Kidney tubule cell (primary cell): ENCODE measurements around the gene WDR33.
"Not testable (repeated sequence)": the region's sequence is repeated elsewhere in the genome, so short reads cannot be mapped to it uniquely, and the experiment has no call there.

Experiments used
- DNase-seq: peaks from one replicate; pipeline ENCODE4 v3.0.0-alpha.2; 2018; ENCODE audit warnings: low spot score

Gene WDR33

GRCh38 chr2:127810156-127810618, 784 bp downstream of the WDR33 start:
- DNase-seq, result peak; percentile 39

DNA sequence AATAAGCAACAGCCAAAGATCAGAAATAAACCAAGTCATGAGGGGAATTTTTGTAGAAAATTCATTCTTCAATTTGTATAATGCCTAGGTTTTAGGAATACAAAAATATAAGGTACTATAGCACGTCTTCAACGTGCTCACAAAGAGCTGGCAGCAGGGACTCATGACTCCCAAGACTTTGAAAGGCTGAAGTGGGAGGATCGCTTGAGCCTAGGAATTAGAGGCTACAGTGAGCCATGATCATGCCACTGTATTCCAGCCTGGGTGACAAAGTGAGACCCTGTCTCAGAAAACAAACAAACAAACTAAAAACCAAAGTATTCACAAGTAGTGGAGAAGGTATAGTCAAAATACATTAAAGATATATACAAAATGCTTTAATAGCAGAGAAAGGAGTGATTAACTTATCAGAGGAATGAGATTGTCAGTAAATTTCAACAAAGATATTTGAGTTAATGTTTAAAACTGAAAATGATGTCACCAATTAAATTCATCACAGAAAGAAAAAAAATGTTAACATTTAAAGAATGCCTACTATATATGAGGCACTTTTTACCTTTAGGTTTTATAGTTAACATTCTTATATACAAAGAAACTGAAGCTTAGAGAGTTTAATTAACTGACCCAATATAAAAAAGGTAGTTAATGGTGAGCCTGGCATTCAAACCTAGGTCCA, 3.2 kb downstream of the WDR33 start:
- peak; percentile 56 for DNase-seq

- DNase-seq, result not testable (repeated sequence)
Observed at GRCh38 chr2:127806860-127807259, 4.1 kb downstream of the WDR33 start.

DNA sequence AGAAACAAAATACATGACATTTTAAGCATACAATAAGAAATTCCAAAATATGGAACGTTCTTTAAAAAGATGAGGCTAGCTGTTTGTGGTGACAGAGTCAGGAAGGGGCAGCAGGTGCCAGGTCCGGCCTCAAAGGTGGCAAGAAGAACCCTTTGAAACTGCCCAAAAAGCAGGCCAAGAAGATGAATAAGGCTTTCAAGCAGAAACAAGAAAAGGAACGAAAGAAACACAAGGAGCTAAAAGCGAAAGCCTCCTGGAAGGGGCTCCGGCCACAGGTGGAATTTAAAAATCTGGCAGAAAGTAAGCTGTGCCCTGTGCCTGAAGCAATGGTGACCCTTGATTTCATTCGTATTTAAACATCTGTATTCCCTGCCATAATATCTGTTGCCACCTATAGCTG, 5.5 kb downstream of the WDR33 start:
- no peak for DNase-seq

DNA sequence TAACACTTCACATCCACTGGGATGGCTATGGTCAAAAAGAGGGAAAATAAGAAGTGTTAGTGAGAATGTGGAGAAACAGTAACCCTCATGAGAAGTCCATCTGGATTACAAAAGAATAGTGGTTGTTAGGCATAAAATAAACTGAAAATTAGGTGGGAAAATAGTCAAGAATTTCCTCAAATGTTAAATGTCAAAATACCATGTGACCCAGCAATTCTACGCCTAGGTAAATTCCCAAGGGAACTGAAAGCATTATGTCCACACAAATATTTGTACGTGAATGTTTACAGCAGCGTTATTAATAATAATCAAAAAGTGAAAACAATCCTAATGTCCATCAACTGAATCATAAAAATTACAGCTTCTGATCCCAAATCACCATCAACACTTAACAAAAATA, 11.0 kb downstream of the WDR33 start:
- DNase-seq, result no peak

- DNase-seq, result no peak
Observed at GRCh38 chr2:127796389-127796788, 14.6 kb downstream of the WDR33 start.

DNA sequence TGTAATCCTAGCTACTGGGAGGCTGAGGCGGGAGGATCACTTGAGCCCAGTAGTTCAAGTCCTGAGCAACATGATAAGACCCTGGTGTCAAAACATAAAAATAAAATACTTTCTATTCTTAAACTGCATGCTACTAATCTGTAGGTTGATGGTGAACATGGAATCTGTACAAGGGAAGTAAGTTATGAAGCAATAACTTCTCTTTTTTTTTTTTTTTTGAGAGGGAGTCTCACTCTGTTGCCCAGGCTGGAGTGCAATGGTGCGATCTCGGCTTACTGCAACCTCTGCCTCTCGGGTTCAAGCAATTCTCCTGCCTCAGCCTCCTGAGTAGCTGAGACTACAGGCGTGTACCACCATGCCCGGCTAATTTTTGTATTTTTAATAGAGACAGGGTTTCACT, 16.1 kb downstream of the WDR33 start:
- DNase-seq, result not testable (repeated sequence)

DNA sequence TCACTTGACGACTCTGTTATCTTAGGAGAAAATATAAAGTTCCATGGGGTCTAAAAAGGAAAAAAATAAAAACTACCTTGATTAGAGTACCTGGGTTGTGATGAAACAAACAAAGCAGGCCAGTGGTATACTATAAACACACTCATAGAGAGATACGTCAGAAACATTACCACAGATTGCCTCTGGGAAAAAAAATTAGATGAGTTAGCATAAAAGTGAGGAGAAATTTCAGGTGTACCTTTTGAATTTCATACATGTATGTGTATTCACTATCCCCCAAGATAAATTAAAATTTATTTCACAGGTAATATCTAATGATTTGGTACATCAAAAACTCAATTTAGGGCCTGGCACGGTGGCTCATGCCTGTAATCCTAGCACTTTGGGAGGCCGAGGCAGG, 18.2 kb downstream of the WDR33 start:
- no peak for DNase-seq

GRCh38 chr2:127790694-127791529, 20.1 kb downstream of the WDR33 start:
- DNase-seq, result no peak

DNA sequence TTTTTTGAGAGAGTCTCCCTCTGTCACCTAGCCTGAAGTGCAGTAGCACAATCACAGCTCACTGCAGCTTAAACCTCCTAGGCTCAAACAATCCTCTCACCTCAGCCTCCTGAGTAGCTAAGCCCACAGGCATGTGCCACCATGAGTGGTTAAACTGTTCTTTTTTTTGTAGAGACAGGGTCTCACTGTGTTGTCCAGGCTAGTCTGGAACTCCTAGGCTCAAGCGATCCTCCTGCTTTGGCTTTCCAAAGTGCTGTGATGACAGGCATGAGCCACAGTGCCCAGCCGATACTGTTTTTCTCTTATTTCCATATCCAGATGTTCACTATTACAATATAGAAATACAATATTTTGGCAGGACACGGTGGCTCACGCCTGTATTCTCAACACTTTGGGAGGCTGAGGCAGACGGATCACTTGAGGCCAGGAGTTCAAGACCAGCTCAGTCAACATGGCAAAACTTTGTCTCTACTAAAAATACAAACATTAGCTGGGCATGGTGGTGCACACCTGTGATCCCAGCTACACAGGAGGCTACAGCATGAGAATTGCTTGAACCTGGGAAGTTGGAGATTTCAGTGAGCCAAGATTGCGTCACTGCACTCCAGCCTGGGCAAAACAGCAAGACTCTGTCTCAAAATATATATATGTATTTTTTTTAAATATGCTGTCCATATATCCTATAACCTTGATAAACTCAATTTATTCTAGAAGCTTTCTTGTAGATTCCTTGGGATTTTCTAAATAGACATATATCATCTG, 24.7 kb downstream of the WDR33 start:
- no peak for DNase-seq

GRCh38 chr2:127784965-127785518, 25.9 kb downstream of the WDR33 start:
- DNase-seq, result no peak

- DNase-seq, result no peak
Observed at GRCh38 chr2:127783101-127783500, 27.9 kb downstream of the WDR33 start.

DNA sequence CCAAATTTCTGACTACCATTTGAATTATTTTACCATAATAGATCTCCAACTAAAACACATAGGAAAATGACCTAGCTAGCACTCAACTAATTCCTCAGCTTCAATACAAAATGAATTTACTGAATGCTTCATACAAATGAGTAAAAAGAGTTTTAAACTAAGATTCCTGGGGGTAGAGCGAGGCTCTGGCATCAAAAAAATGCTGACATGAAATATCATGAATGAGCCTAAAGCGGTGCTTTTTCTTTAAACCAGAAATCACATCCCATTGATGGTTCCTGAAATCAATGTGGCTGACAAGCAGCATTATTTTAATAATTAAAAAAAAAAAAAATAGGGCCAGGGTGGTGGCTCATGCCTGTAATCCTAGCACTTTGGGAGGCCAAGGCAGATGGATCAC, 32.1 kb downstream of the WDR33 start:
- no peak for DNase-seq

GRCh38 chr2:127778447-127778846, 32.5 kb downstream of the WDR33 start:
- DNase-seq, result no peak

DNA sequence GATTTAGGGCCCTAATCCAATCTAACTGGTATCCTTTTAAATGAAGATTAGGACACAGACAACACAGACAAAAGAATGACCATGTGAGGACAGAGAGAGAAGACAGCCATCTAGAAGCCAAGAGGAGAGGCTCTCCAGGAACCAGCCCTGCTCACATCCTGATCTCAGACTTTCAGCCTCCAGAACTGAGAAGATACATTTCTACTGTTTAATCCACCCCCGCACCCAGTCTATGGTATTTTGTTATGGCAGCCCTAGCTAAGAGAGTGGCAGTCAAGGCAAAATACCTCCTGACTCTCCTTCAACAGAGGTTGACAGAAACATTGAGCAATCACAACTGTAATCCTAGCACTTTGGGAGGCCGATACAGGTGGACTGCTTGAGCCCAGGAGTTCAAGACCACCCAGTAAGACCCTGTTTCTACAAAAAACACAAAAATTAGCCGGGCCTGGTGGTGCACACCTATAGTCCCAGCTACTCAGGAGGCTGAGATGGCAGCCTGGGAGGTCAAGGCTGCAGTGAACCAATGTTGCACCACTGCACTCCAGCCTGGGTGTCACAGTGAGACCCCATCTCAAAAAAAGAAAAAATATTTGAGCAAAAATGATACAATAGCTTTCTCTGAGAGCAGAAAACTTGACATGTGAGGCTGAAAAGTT, 34.7 kb downstream of the WDR33 start:
- no peak for DNase-seq

DNA sequence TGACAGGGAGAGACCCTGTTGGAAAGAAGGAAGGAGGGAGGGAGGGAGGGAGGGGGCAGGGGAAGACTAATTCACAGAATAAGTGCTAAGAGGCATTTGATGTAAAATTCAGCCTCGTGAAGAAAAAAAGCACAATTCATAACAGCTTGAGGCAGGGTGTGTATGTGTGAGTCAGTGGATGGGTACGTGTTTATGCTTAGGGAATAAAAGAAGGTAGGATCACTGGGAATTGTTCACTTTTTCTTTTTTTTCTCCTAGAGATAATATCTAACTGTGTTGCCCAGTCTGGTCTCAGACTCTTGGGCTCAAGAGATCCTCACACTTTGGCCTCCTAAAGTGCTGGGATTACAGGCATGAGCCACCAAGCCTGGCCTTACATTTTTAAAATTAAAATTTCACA, 39.2 kb downstream of the WDR33 start:
- DNase-seq, result no peak

GRCh38 chr2:127770973-127771735, 39.8 kb downstream of the WDR33 start:
- DNase-seq, result peak; percentile 10

GRCh38 chr2:127770534-127770933, 40.4 kb downstream of the WDR33 start:
- DNase-seq, result not testable (repeated sequence)

- no peak for DNase-seq
Observed at GRCh38 chr2:127769587-127769986, 41.4 kb downstream of the WDR33 start.

DNA sequence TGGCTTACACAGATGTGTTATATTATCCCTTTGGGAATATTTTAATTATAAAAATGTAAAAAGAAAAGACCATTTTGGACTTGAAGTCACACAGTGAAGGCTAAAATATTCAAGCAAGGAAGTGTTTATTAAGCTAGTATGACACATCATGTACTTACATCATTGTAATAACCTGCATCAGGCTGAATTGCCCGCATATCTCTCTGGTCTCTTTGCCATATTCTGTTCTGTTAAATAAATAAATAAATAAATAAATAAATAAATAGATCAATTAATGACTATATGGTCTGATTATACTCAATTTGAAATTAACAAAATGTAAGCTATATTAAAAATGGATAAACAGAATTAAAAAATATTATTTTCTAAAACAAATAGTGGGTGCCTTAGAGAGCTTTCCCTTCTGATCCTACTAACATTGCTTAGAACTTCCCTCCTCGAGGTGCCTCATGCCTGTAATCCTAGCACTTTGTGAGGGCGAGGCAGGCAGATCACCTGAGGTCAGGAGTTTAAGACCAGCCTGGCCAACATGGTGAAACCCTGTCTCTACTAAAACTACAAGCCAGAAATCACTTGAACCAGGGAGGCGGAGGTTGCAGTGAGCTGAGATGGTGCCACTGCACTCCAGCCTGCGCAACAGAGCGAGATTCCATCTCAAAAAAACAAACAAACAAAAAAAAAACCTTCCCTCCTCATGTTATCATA, 42.0 kb downstream of the WDR33 start:
- DNase-seq, result peak; percentile 12
